Upper lobe of left lung (tissue), 4 donors: ENCODE measurements around the gene LMTK2.

Experiments used
- EP300 ChIP-seq, 4 donors: sonication (generic); formaldehyde crosslinking; IDR thresholded peaks; one replicate each; pipeline ENCODE4 v1.5.1; 2017; ENCODE audit warnings: antibody characterized with exemption in 4 of 4, control low read depth in 2 of 4
- POLR2A ChIP-seq, 4 donors: fragments of 450-650 bp; IDR thresholded peaks; one replicate each; pipeline ENCODE4 v1.5.1; 2016 to 2017; ENCODE audit warnings: antibody characterized with exemption in 4 of 4, mild to moderate bottlenecking in 2 of 4
- TF ChIP-seq, protein P1 (sequence below), 6 experiments: fragments of 450-650 bp in 4 of 6; fragments of 200-600 bp in 2 of 6; sonication (generic) in 2 of 6; IDR thresholded peaks; one replicate each; pipeline ENCODE4 v1.5.1; 2016 to 2019; ENCODE audit warnings: antibody characterized with exemption in 6 of 6

DNA sequence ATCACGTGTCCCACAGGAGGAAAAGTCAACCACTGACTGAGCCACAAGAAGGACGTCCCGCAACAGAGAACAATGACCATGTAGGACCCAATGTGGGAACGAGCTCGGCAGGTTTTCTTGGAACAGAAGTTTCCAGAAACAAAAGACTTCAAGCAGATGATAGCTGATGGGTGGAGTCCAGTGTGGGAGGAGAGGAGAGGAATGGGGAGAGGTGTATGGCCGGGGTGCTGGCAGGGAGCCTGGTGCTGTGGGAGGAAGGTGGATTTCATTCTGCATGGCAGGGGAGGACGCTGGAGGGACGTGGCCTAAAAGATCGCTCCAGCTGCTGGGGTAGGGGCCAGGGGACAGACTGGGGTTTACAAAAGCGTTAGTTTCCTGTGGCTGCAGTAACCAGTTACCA is 48.5 kb upstream of the LMTK2 start:
- TF ChIP-seq EP300 (IDR thresholded peaks at IDR 0.05) (no peak), POLR2A (IDR thresholded peaks at IDR 0.05) (no peak)
- TF ChIP-seq, protein P1, sequence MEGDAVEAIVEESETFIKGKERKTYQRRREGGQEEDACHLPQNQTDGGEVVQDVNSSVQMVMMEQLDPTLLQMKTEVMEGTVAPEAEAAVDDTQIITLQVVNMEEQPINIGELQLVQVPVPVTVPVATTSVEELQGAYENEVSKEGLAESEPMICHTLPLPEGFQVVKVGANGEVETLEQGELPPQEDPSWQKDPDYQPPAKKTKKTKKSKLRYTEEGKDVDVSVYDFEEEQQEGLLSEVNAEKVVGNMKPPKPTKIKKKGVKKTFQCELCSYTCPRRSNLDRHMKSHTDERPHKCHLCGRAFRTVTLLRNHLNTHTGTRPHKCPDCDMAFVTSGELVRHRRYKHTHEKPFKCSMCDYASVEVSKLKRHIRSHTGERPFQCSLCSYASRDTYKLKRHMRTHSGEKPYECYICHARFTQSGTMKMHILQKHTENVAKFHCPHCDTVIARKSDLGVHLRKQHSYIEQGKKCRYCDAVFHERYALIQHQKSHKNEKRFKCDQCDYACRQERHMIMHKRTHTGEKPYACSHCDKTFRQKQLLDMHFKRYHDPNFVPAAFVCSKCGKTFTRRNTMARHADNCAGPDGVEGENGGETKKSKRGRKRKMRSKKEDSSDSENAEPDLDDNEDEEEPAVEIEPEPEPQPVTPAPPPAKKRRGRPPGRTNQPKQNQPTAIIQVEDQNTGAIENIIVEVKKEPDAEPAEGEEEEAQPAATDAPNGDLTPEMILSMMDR (IDR thresholded peaks at IDR 0.05): no peak
